ENCODE results near the gene TSC1.

The TSC1 gene

GRCh38 chr9:132863096-132863495 is 81.3 kb downstream of the TSC1 start:
- no peak for DNase-seq (ENCODE audit: low read depth, low spot score)

DNA sequence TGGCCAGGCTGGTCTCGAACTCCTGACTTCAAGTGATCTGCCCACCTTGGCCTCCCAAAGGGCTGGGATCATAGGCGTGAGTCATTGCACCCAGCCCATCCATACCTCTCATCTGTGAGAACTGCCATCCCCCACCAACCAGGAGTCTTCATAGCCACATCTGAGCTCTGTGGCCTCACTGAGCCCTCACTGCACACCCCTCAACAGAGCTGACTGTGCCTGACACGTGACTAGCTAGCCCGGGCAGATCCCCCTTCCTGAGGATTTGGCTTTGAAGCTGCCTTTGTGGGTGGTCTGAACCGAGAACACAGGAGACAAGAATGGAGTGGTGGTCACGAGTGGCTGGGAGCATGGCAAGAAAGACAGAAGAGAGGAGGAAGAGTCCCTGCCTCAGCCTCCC is 81.9 kb downstream of the TSC1 start:
- no peak for DNase-seq (ENCODE audit: low read depth, low spot score)

- no peak for DNase-seq (ENCODE audit: low read depth, low spot score)
These were observed 82.8 kb downstream of the TSC1 start for GRCh38 chr9:132861666-132862065.

GRCh38 chr9:132858751-132859150 is 85.7 kb downstream of the TSC1 start:
- no peak for DNase-seq (ENCODE audit: low read depth, low spot score)

- DNase-seq (ENCODE audit: low read depth, low spot score) = no peak
These were observed 86.6 kb downstream of the TSC1 start for GRCh38 chr9:132857616-132858342.

- no peak for DNase-seq (ENCODE audit: low read depth, low spot score)
These were observed 87.4 kb downstream of the TSC1 start for GRCh38 chr9:132857031-132857430.

DNA sequence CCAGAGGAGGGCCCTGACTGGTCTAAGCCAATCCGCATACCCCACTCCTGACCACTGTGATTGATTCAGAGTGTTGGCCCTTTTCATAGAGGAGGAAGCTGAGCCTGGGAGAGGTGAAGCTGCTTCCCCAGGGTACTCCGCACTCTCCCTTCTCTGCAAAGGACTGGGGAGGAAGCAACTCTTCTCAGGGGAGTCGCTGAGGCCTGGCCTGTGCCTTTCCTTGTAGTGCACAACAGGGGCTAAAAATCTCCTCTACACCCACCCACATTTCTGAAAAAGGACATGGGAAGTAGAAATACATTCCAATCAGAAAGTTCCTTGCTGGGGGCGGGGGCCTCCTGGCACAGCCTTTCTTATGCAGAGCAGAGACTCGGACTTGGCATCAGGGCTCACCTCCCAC is 88.5 kb downstream of the TSC1 start:
- no peak for DNase-seq (ENCODE audit: low read depth, low spot score)

DNA sequence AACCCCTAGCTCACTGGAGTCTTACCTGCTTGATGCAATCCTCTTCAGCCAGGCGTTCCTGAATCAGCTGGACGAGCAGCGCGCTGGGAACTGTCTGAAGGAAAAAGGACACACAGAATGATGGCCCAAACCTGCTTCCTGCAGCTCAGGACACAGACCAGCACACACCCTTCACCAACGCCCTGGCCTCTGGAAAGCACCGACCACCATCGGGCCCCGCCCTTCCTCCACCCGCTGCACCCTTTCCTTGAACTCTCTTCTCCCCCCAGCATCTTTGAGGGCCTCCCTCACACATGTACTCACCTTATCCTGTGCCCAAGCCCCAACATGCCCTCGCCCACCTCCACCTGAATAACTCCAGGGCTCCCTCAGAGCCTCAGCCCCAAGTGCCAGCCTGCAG is 89.6 kb downstream of the TSC1 start:
- no peak for DNase-seq (ENCODE audit: low read depth, low spot score)

DNA sequence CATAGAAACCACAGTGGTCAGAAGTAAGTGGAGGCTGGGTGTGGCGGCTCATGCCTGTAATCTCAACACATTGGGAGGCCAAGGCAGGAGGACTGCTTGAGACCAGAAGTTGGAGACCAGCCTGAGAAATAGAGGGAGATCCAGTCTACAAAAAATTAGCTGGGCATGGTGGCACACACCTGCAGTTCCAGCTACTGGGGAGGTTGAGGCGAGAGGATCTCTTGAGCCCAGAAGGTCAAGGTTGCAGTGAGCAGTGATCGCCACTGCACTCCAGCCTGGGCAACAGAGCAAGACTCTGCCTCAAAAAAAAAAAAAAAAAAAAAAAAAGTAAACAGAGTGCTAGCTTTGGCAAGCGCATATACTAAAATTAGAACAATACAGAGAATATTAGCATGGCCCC is 90.9 kb downstream of the TSC1 start:
- DNase-seq (ENCODE audit: low read depth, low spot score) = no peak

GRCh38 chr9:132849185-132849706 is 95.2 kb downstream of the TSC1 start:
- DNase-seq (ENCODE audit: low read depth, low spot score) = no peak

DNA sequence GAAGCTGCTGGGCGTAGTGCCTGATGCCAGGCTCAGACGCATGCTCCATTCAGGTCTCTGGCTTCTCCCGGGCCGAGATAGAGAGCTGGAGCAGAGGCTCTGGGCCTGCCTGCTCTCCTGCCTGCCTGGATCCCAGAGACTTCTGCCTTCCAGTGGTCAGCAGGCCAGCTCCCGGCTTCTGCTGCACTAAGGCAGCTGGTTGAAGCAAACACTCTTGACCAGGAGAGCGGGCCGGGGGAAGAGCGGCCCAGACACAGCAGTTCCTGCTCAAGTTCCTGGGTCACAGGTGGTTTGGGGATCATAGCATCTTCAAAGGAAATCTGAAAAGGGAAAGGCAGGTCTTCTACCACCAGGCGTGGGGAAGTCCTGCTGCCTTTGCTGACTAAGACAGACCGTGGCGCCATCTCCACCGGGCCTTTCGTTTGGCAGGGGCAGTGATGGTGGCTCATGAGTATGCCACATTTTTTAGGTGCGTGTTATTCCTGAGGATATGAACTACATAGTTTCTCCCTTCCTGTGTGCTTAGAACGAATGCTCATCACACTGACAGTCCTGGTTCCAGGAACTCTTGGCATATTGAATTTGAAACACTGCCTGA is 97.4 kb downstream of the TSC1 start:
- DNase-seq (ENCODE audit: low read depth, low spot score) = no peak

GRCh38 chr9:132846109-132846917 is 98.1 kb downstream of the TSC1 start:
- DNase-seq (ENCODE audit: low read depth, low spot score) = no peak

DNA sequence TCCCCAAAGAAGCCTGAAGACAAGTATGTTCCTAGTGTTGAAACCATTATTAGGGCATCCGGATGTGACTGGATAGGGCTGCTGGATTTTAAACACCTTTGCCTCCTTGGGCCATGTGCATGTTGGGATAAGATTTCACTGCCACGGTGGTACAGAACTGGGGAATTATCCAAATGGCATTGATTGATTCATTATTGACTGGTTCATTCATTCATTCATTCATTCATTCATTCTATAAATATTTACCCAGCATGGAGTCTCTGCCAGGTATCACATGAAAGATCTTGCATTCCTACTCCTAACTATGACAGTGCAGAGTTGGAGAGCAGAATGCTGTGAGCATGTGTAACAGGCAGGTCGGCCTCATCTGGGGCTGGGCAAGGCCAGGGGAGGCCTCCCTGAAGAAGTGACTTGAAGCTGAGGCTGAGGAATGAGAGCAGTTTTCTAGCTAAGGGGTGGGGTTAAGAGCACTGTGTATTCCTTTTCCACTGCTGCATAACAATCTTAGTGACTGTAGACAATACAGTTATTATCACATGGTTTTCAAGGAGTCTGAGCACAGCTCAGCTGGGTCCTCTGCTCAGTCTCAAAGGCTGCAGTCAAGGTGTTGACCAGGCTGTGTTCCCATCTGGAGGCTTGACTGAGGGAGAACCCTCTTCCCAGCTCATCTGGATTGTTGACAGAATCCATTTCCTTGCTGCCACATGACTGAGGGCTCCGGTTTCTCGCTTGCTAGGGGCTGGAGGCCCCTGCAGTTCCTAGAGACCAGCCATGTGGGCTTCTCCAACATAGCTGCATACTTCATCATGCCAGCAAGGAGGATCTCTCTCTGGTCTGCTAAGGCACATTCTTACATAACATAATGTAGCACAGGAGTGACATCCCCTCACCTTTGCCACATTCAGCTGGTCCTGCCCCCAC is 102.0 kb downstream of the TSC1 start:
- no peak for DNase-seq (ENCODE audit: low read depth, low spot score)

All from activated naive CD8-positive, alpha-beta T cell treated with anti-CD3 and anti-CD28 coated beads, Interleukin-2, amount 50 U/mL, for 16 hours (primary cell).